SK-N-SH treated with all-trans-retinoic acid at 6 μM for 48 hours (cell line): ENCODE measurements around the gene OR10J4.
A peak's percentile ranks its signal among the peaks of the same experiment; 100 is the strongest.

ENCODE experiments used
- ATAC-seq: fragments of 200-7000 bp; cut with Tn5 transposase; 3 replicates; pipeline ENCODE4 v1.9.1; 2020; ENCODE audit warnings: mild to moderate bottlenecking, moderate library complexity
- BACH2 ChIP-seq: fragments of 250-450 bp; sonication (Bioruptor Pico); IDR thresholded peaks from 2 replicates; pipeline ENCODE4 v1.9.0; 2021; ENCODE audit warnings: mild to moderate bottlenecking, borderline replicate concordance
- ESRRG ChIP-seq: fragments of 250-450 bp; sonication (Bioruptor Pico); IDR thresholded peaks from 2 replicates; pipeline ENCODE4 v1.6.1; 2021; ENCODE audit warnings: mild to moderate bottlenecking
- GLIS3 ChIP-seq: fragments of 250-450 bp; sonication (Bioruptor Pico); IDR thresholded peaks from 2 replicates; pipeline ENCODE4 v1.5.0; 2020; ENCODE audit warnings: mild to moderate bottlenecking, moderate library complexity
- OSR1 ChIP-seq: fragments of 250-450 bp; sonication (Bioruptor Pico); IDR thresholded peaks from 2 replicates; pipeline ENCODE4 v1.8.0; 2022; ENCODE audit warnings: moderate library complexity, mild to moderate bottlenecking, inconsistent platforms
- POU6F1 ChIP-seq: fragments of 250-450 bp; sonication (Bioruptor Pico); IDR thresholded peaks from 2 replicates; pipeline ENCODE4 v1.8.0; 2021; ENCODE audit warnings: low read depth, mild to moderate bottlenecking, moderate library complexity, borderline replicate concordance
- PPARA ChIP-seq: fragments of 250-450 bp; sonication (Bioruptor Pico); IDR thresholded peaks from 2 replicates; pipeline ENCODE4 v1.5.0; 2020; ENCODE audit warnings: mild to moderate bottlenecking, borderline replicate concordance
- RARB ChIP-seq: fragments of 250-450 bp; sonication (Bioruptor Pico); IDR thresholded peaks from 2 replicates; pipeline ENCODE4 v1.8.0; 2021; ENCODE audit warnings: mild to moderate bottlenecking, moderate library complexity
- TCF4 ChIP-seq: fragments of 250-450 bp; sonication (Bioruptor Pico); IDR thresholded peaks from 2 replicates; pipeline ENCODE4 v1.8.0; 2021; ENCODE audit warnings: mild to moderate bottlenecking, moderate library complexity, borderline replicate concordance
- TOX ChIP-seq: fragments of 250-450 bp; sonication (Bioruptor Pico); IDR thresholded peaks from 2 replicates; pipeline ENCODE4 v1.8.0; 2021; ENCODE audit warnings: mild to moderate bottlenecking, moderate library complexity, borderline replicate concordance
- ZC3H10 ChIP-seq: fragments of 250-450 bp; sonication (Bioruptor Pico); IDR thresholded peaks from 2 replicates; pipeline ENCODE4 v1.5.1; 2021; ENCODE audit warnings: mild to moderate bottlenecking, moderate library complexity
- ZFP3 ChIP-seq: fragments of 250-450 bp; sonication (Bioruptor Pico); IDR thresholded peaks from 2 replicates; pipeline ENCODE4 v1.5.0; 2020; ENCODE audit warnings: mild to moderate bottlenecking, moderate library complexity
- ZFP30 ChIP-seq: fragments of 450-650 bp; formaldehyde crosslinking; IDR thresholded peaks from 2 replicates; pipeline ENCODE4 v1.5.0; 2022; ENCODE audit warnings: mild to moderate bottlenecking, moderate library complexity
- ZNF565 ChIP-seq: fragments of 450-650 bp; formaldehyde crosslinking; conservative IDR thresholded peaks from 2 replicates; pipeline ENCODE4 v1.5.0; 2020; ENCODE audit warnings: low read depth, mild to moderate bottlenecking, moderate library complexity
- TF ChIP-seq, protein P1 (sequence below): fragments of 250-450 bp; sonication (Bioruptor Pico); IDR thresholded peaks from 2 replicates; pipeline ENCODE4 v1.5.1; 2020; ENCODE audit warnings: low read depth, mild to moderate bottlenecking, moderate library complexity
- TF ChIP-seq, protein P2 (sequence below): fragments of 250-450 bp; sonication (Bioruptor Pico); IDR thresholded peaks from 2 replicates; pipeline ENCODE4 v1.5.1; 2021; ENCODE audit warnings: mild to moderate bottlenecking, moderate library complexity

OR10J4 gene

DNA sequence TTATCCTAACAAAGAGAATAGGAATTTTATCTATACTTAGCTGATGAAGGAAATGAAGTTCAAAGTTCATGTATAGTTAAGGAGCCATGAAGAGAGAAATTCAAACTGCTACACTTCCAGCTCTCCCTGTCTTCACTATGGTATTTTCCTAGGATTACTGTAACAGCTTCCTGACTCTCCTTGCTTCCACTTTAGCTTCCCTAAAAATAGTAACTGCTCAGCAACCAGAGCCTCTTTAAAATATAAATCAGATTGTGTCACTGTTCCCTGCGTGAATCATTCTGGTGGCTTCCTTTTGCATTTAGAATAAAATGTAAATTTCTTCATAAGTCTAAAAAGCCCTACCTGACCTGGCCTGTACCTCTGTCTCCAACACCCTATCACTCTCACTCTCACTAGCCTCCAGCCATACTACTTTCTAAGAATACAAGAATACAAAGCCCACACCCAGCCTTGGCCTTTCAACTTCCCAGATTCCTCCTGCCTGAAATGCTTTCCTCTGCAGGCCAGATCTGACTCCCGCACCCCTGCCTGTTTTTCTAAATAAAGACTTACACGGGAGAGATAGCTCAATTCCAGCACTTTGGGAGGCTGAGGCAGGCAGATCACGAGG is 38.0 kb downstream of the OR10J4 start:
- no peak for TF ChIP-seq ZFP30
- TF ChIP-seq, all 23 proteins: peak for 0
- peak; percentile 67 for ATAC-seq

DNA sequence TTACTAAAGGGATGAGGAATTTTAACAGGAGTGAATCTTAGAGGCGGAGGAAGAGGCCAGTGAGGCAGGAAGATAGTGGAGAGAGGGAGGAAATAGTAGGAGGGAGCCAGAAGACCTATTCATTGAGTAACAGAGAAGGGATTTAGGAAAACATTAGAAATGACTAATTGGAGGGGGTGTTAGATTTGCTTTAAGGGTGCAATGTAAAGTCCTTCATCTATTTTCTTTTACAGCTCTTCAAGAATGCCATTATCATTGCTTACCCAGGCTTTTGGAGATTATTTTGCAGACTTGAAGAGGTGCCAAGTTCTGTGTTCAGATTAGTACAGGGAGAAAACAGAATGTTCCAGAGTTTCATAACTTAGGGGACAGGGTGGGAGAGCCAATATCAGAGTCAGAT is 41.3 kb downstream of the OR10J4 start:
- no peak for ATAC-seq
- no peak for TF ChIP-seq GLIS3 (CRISPR knock-in tag)
- no peak for TF ChIP-seq TCF4 (CRISPR knock-in tag)
- no peak for TF ChIP-seq RARB (CRISPR knock-in tag)
- TF ChIP-seq BACH2 (CRISPR knock-in tag), result no peak
- no peak for TF ChIP-seq ZFP30
- TF ChIP-seq POU6F1 (CRISPR knock-in tag), result no peak
- TF ChIP-seq ESRRG (CRISPR knock-in tag), result no peak
- TF ChIP-seq, protein P1, sequence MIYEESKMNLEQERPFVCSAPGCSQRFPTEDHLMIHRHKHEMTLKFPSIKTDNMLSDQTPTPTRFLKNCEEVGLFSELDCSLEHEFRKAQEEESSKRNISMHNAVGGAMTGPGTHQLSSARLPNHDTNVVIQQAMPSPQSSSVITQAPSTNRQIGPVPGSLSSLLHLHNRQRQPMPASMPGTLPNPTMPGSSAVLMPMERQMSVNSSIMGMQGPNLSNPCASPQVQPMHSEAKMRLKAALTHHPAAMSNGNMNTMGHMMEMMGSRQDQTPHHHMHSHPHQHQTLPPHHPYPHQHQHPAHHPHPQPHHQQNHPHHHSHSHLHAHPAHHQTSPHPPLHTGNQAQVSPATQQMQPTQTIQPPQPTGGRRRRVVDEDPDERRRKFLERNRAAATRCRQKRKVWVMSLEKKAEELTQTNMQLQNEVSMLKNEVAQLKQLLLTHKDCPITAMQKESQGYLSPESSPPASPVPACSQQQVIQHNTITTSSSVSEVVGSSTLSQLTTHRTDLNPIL, result no peak
- no peak for TF ChIP-seq ZC3H10 (CRISPR knock-in tag)
- TF ChIP-seq ZNF565 (CRISPR knock-in tag), result no peak

DNA sequence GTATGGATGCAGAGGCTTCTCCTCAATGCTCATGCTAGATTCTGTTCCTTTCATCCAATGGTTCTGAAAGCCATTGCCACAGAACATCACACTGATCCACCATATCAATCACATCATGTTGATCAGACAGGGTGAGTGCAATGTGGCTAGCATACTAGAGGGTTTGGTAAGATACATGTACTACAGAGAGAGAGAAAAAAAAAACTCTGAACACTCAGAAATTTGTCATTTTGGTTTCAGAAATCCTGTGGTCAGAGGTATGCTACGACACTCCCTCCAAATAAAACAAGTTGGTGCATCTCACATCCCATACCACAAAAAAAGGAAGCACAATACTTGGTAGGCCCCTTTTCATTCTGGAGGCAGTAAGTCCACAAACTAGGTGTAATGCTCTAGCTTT is 42.9 kb downstream of the OR10J4 start:
- no peak for TF ChIP-seq PPARA (CRISPR knock-in tag)
- no peak for TF ChIP-seq TOX (CRISPR knock-in tag)
- TF ChIP-seq, protein P2, sequence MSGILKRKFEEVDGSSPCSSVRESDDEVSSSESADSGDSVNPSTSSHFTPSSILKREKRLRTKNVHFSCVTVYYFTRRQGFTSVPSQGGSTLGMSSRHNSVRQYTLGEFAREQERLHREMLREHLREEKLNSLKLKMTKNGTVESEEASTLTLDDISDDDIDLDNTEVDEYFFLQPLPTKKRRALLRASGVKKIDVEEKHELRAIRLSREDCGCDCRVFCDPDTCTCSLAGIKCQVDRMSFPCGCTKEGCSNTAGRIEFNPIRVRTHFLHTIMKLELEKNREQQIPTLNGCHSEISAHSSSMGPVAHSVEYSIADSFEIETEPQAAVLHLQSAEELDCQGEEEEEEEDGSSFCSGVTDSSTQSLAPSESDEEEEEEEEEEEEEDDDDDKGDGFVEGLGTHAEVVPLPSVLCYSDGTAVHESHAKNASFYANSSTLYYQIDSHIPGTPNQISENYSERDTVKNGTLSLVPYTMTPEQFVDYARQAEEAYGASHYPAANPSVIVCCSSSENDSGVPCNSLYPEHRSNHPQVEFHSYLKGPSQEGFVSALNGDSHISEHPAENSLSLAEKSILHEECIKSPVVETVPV (CRISPR knock-in tag), result no peak
- TF ChIP-seq BACH2 (CRISPR knock-in tag), result no peak
- TF ChIP-seq ZFP3 (CRISPR knock-in tag), result no peak
- no peak for TF ChIP-seq ZNF565 (CRISPR knock-in tag)
- no peak for TF ChIP-seq OSR1 (CRISPR knock-in tag)
- no peak for ATAC-seq
